CD4-positive, alpha-beta memory T cell (primary cell): ENCODE results near the gene MICU1. TPM values are rescaled to one million over a fixed set of nuclear protein-coding genes. Genes with fewer than 3 reads are reported as not detected.
"Not testable (repeated sequence)": the region's sequence is repeated elsewhere in the genome, so short reads cannot be mapped to it uniquely, and the experiment has no call there.

Source experiments
- CTCF ChIA-PET: fragments of 350-600 bp; sonication (Branson Sonifier 250); formaldehyde crosslinking; loops from one replicate; lab custom pipeline; 2021; ENCODE audit warnings: inconsistent platforms; ENCODE audit not compliant: partially characterized antibody; lab: Charles Lee
- POLR2A ChIA-PET: fragments of 350-600 bp; sonication (Branson Sonifier 250); formaldehyde crosslinking; loops from one replicate; lab custom pipeline; 2021; ENCODE audit not compliant: partially characterized antibody; lab: Charles Lee
- DNase-seq, 5 donors: peaks; one replicate each; pipeline versions ENCODE4 v3.0.0 to v3.0.0-alpha.2; 2020 to 2022; ENCODE audit warnings: mixed read lengths in 1 of 5
- H3K27ac ChIP-seq: one replicate; pipeline ENCODE4 v1.7.0; 2013; ENCODE audit warnings: low read depth, low read length
- H3K27me3 ChIP-seq: 2 replicates; pipeline ENCODE4 v1.7.0; 2013; ENCODE audit warnings: mild to moderate bottlenecking, low read length, moderate library complexity; ENCODE audit not compliant: insufficient read depth
- H3K36me3 ChIP-seq: 2 replicates; pipeline ENCODE4 v1.7.0; 2013; ENCODE audit warnings: mild to moderate bottlenecking, low read length, moderate library complexity; ENCODE audit not compliant: insufficient read depth
- H3K4me1 ChIP-seq: 2 replicates; pipeline ENCODE4 v1.7.0; 2013; ENCODE audit warnings: mild to moderate bottlenecking, low read length, moderate library complexity; ENCODE audit not compliant: insufficient read depth
- H3K4me3 ChIP-seq, 2 donors: one replicate each; pipeline ENCODE4 v1.7.0; 2013; ENCODE audit warnings: low read length in 2 of 2, mild to moderate bottlenecking in 1 of 2
- H3K9me3 ChIP-seq, 2 donors: one replicate each; pipeline ENCODE4 v1.7.0; 2013; ENCODE audit warnings: low read length in 2 of 2, control low read depth in 1 of 2; ENCODE audit not compliant: control insufficient read depth in 1 of 2
- H3K27ac Mint-ChIP-seq, 7 donors: one replicate each; pipeline ENCODE4 v1.8.0; 2020 to 2021; ENCODE audit warnings: mixed read lengths in 7 of 7, mild to moderate bottlenecking in 6 of 7, inconsistent platforms in 3 of 7, moderate library complexity in 3 of 7
- H3K27me3 Mint-ChIP-seq, 2 donors: one replicate each; pipeline ENCODE4 v1.8.0; 2020 to 2021; ENCODE audit warnings: mixed read lengths in 2 of 2
- H3K36me3 Mint-ChIP-seq, 2 donors: one replicate each; pipeline ENCODE4 v1.8.0; 2020 to 2021; ENCODE audit warnings: mixed read lengths in 2 of 2, inconsistent platforms in 1 of 2, mild to moderate bottlenecking in 1 of 2
- H3K4me1 Mint-ChIP-seq, 4 donors: one replicate each; pipeline ENCODE4 v1.8.0; 2020 to 2021; ENCODE audit warnings: mixed read lengths in 4 of 4, mild to moderate bottlenecking in 1 of 4
- H3K4me3 Mint-ChIP-seq, 8 donors: one replicate each; pipeline ENCODE4 v1.8.0; 2020 to 2021; ENCODE audit warnings: mixed read lengths in 8 of 8, mild to moderate bottlenecking in 7 of 8, moderate library complexity in 6 of 8, inconsistent platforms in 3 of 8
- H3K9me3 Mint-ChIP-seq, 8 donors: one replicate each; pipeline ENCODE4 v1.8.0; 2020 to 2021; ENCODE audit warnings: mixed read lengths in 8 of 8, mild to moderate bottlenecking in 5 of 8, inconsistent platforms in 3 of 8, moderate library complexity in 1 of 8
- intact Hi-C: fragments of 100-400 bp; cut with micrococcal nuclease; formaldehyde crosslinking; loops from one replicate; pipeline ENCODE4 v1.15.1; 2023
- polyA plus RNA-seq, 2 donors: library from polyadenylated mRNA; unstranded; fragments of 300-500 nt; fragmentation: Illumina TruSeq; gene quantifications; one replicate each; pipeline ENCODE4 v1.2.3, GENCODE V29; 2021
- total RNA-seq, 2 experiments: library from RNA; stranded (reverse); gene quantifications; one replicate each; pipeline ENCODE4 v1.2.3, GENCODE V29; 2021

Gene MICU1
- total RNA-seq (10 to 100 TPM; 24.9 to 28.4 TPM), polyA plus RNA-seq (10 to 100 TPM; 25.7 to 30.4 TPM)

GRCh38 chr10:72625608-72626443 lies at the start of gene MICU1:
TSS of gene MICU1 (minus strand) at chr10:72626079. CDS start at chr10:72566793, 59,286 bp downstream.
- H3K4me3 ChIP-seq, result peak within 1 kb of the TSS; percentile 82 to 96
- peaks cover 22% of the 10 kb centered on the region for H3K4me1 ChIP-seq
- no peaks in the 10 kb centered on the region for H3K9me3 Mint-ChIP-seq

GRCh38 chr10:72674174-72674573 lies 48.3 kb upstream of the MICU1 start:
- H3K4me1 Mint-ChIP-seq, H3K9me3 ChIP-seq, intact Hi-C loops, CTCF ChIA-PET, H3K27ac Mint-ChIP-seq, H3K27me3 Mint-ChIP-seq, H3K36me3 Mint-ChIP-seq, H3K27me3 ChIP-seq, H3K4me3 ChIP-seq, H3K4me1 ChIP-seq, H3K36me3 ChIP-seq, H3K9me3 Mint-ChIP-seq, H3K27ac ChIP-seq, H3K4me3 Mint-ChIP-seq, POLR2A ChIA-PET, DNase-seq: not testable (repeated sequence)

More at GRCh38 chr10:72625608-72626443, at the start of gene MICU1:
- intact Hi-C loops, result loop anchor here (1.0 kb wide), 2 partner anchors 66 to 262 kb away; partner anchors contain the start of gene MCU
- CTCF ChIA-PET, result interaction anchor here (1.5 kb wide), 1 partner anchor 9 kb away, joined by 3 read pairs; no protein-coding TSS in a partner anchor
- Mint-ChIP-seq H3K27ac (peak within 1 kb of the TSS; percentile 39 to 99 (median 98)), H3K4me1 (peaks cover 10 to 22% (median 18%) of the 10 kb centered on the region in 4 donors), H3K4me3 (peak within 1 kb of the TSS; percentile 98 to 100 (median 99)), H3K27me3 (no peaks in the 10 kb centered on the region), H3K36me3 (peaks cover 3 to 8% of the 10 kb centered on the region in 2 donors)
- H3K36me3 ChIP-seq, result no peaks in the 10 kb centered on the region
- DNase-seq, result peak; percentile 89 to 95 (median 90)
- no peaks in the 10 kb centered on the region for H3K27me3 ChIP-seq
- H3K9me3 ChIP-seq, result no peaks in the 10 kb centered on the region
- H3K27ac ChIP-seq, result peak within 1 kb of the TSS; percentile 63
- POLR2A ChIA-PET, result interaction anchor here (0.7 to 2.4 kb wide), 8 partner anchors 12 to 731 kb away, joined by 3 to 15 read pairs (median 4); partner anchors contain the start of genes DNAJB12 and MCU

- H3K27me3 Mint-ChIP-seq, result peaks cover 0 to under 1% of the 10 kb centered on the region in 2 donors
- ChIA-PET CTCF (no interaction called here), POLR2A (no interaction called here)
- Histone ChIP-seq H3K27ac (no peak overlapping the region), H3K27me3 (no peaks in the 10 kb centered on the region), H3K9me3 (no peaks in the 10 kb centered on the region), H3K36me3 (no peaks in the 10 kb centered on the region), H3K4me1 (no peaks in the 10 kb centered on the region), H3K4me3 (no peak overlapping the region)
- peaks cover 0 to 4% (median 0%) of the 10 kb centered on the region in 8 donors for H3K9me3 Mint-ChIP-seq
- H3K4me3 Mint-ChIP-seq, result no peak overlapping the region
- peaks cover 0 to 3% (median 0%) of the 10 kb centered on the region in 4 donors for H3K4me1 Mint-ChIP-seq
- no peak for DNase-seq
- intact Hi-C loops, result no loop called here
- no peaks in the 10 kb centered on the region for H3K36me3 Mint-ChIP-seq
- H3K27ac Mint-ChIP-seq, result no peak overlapping the region
Measured at GRCh38 chr10:72673280-72673679, 47.4 kb upstream of the MICU1 start.

- Histone ChIP-seq H3K4me1 (no peaks in the 10 kb centered on the region), H3K27ac (no peak overlapping the region), H3K27me3 (no peaks in the 10 kb centered on the region), H3K36me3 (no peaks in the 10 kb centered on the region), H3K9me3 (no peaks in the 10 kb centered on the region), H3K4me3 (no peak overlapping the region)
- Mint-ChIP-seq H3K36me3 (no peaks in the 10 kb centered on the region), H3K27me3 (peaks cover 2 to 4% of the 10 kb centered on the region in 2 donors), H3K4me1 (no peaks in the 10 kb centered on the region), H3K4me3 (no peak overlapping the region), H3K9me3 (no peaks in the 10 kb centered on the region), H3K27ac (no peak overlapping the region)
- intact Hi-C loops, result no loop called here
- ChIA-PET CTCF (interaction anchor here (0.7 kb wide), 1 partner anchor 9 kb away, joined by 3 read pairs; no protein-coding TSS in a partner anchor), POLR2A (interaction anchor here (0.6 kb wide), 1 partner anchor 320 kb away, joined by 3 read pairs; no protein-coding TSS in a partner anchor)
- no peak for DNase-seq
Measured at GRCh38 chr10:72667207-72667864, 41.5 kb upstream of the MICU1 start.

- Mint-ChIP-seq H3K27me3 (peaks cover 4% of the 10 kb centered on the region in 2 donors), H3K4me3 (no peak overlapping the region), H3K27ac (no peak overlapping the region), H3K4me1 (no peaks in the 10 kb centered on the region), H3K36me3 (no peaks in the 10 kb centered on the region), H3K9me3 (no peaks in the 10 kb centered on the region)
- CTCF ChIA-PET, result no interaction called here
- Histone ChIP-seq H3K27ac (no peak overlapping the region), H3K9me3 (no peaks in the 10 kb centered on the region), H3K4me3 (no peak overlapping the region), H3K27me3 (no peaks in the 10 kb centered on the region), H3K36me3 (no peaks in the 10 kb centered on the region), H3K4me1 (no peaks in the 10 kb centered on the region)
- POLR2A ChIA-PET, result no interaction called here
- DNase-seq, result no peak
- intact Hi-C loops, result no loop called here
Measured at GRCh38 chr10:72665925-72666324, 40.0 kb upstream of the MICU1 start.

GRCh38 chr10:72663971-72664370 lies 38.1 kb upstream of the MICU1 start:
- H3K4me3 Mint-ChIP-seq, result no peak overlapping the region
- Histone ChIP-seq H3K9me3 (no peaks in the 10 kb centered on the region), H3K27me3 (no peaks in the 10 kb centered on the region), H3K4me1 (no peaks in the 10 kb centered on the region), H3K36me3 (no peaks in the 10 kb centered on the region), H3K4me3 (no peak overlapping the region), H3K27ac (no peak overlapping the region)
- intact Hi-C loops, result no loop called here
- POLR2A ChIA-PET, result no interaction called here
- H3K36me3 Mint-ChIP-seq, result no peaks in the 10 kb centered on the region
- no peaks in the 10 kb centered on the region for H3K4me1 Mint-ChIP-seq
- H3K27ac Mint-ChIP-seq, result no peak overlapping the region
- peaks cover 4 to 7% of the 10 kb centered on the region in 2 donors for H3K27me3 Mint-ChIP-seq
- CTCF ChIA-PET, result no interaction called here
- no peaks in the 10 kb centered on the region for H3K9me3 Mint-ChIP-seq
- no peak for DNase-seq

- Histone ChIP-seq H3K4me3 (no peak overlapping the region), H3K27ac (no peak overlapping the region), H3K27me3 (no peaks in the 10 kb centered on the region), H3K9me3 (no peaks in the 10 kb centered on the region), H3K36me3 (no peaks in the 10 kb centered on the region), H3K4me1 (no peaks in the 10 kb centered on the region)
- Mint-ChIP-seq H3K27ac (no peak overlapping the region), H3K27me3 (peaks cover 2 to 3% of the 10 kb centered on the region in 2 donors), H3K4me3 (no peak overlapping the region), H3K36me3 (no peaks in the 10 kb centered on the region), H3K9me3 (no peaks in the 10 kb centered on the region), H3K4me1 (no peaks in the 10 kb centered on the region)
- intact Hi-C loops, result no loop called here
- CTCF ChIA-PET, result no interaction called here
- POLR2A ChIA-PET, result no interaction called here
- DNase-seq, result no peak
Measured at GRCh38 chr10:72661431-72661830, 35.6 kb upstream of the MICU1 start.
